Stimulated activated CD4-positive, alpha-beta T cell treated with anti-CD3 and anti-CD28 coated beads, Interleukin-2, amount 100 ng/mL, for 4 hours (primary cell): Measurements from ENCODE around the gene HS1BP3.

ENCODE experiments used
- DNase-seq: peaks from one replicate; pipeline ENCODE4 v3.0.0-alpha.2; 2020; ENCODE audit warnings: low read depth

The HS1BP3 gene

DNA sequence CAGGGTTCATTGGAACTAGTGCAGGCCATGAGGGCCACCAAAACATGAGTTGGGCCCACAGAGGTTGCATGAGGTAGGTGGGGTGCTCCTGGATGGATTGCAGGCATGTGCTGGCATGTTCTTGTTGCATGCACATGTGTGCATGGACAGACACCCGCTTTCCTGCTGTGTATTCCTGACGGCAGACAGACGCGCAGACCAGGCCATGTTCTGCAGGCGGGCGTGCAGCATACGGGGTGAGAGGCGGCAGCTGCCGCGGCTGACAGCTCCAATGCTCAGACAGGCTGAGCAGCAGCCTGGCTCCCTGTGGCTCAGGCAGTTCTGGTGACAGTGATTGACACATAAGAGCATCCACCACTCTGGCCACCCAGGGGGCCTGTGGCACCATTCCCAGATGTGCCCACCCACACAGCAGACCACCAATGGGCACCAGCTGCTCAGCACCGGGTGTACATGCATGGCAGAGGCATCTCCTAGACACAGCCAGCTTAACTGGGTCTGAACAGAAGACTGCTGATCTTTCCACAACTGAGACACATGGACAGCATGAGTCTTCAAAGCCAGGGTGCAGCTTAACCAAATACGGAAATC lies 21.2 kb downstream of the HS1BP3 start:
- no peak for DNase-seq

DNA sequence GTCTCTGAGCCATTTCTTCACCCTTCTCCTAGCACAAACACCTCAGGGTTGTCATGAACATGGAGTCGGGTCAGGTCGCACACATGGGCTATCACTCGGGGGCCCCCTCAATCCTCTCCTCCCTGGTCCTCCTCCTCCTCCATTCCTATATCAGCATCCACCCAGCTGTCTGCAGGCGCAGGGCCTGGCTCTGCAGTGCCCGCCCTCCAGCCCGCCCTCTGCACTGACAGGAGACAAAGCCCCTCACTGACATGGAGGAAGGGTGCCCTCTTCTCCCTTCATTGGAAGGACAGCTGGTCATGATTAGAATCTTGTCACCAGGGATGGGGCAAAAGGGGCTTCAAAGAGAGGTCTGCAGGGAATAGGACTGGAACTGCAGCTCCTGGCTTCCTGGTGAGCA lies 21.7 kb downstream of the HS1BP3 start:
- no peak for DNase-seq

DNA sequence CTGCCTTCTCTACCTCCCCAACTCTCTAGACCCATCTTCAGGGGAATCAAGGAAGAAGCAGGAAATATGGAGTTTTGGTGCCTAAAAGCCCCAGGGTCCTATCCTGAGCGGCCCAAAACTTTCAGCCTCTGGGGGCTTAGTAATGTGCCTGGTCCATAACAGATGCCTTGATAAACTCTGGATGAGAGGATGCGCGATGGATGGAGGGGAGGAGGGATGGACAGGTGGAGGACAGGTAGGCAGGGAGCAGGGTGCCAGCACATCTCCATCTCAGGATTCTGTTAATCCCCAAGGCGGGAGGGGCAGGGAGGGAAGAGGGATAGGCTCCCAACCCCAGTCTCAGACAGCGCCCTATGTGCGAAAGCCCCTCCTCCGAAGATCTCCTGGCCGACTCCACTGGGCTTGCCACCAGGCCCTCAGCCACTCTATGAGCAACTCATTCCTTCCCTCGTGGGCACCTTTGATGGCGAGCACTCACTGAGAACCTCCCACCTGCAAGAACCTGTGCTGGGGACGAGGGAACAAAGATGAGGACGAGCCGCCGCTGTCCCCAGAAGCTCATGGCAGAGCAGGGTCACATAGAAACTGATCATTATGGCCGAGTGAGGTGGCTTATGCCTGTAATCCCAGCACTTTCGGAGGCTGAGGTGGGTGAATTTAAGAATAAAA lies 23.1 kb downstream of the HS1BP3 start:
- no peak for DNase-seq

DNA sequence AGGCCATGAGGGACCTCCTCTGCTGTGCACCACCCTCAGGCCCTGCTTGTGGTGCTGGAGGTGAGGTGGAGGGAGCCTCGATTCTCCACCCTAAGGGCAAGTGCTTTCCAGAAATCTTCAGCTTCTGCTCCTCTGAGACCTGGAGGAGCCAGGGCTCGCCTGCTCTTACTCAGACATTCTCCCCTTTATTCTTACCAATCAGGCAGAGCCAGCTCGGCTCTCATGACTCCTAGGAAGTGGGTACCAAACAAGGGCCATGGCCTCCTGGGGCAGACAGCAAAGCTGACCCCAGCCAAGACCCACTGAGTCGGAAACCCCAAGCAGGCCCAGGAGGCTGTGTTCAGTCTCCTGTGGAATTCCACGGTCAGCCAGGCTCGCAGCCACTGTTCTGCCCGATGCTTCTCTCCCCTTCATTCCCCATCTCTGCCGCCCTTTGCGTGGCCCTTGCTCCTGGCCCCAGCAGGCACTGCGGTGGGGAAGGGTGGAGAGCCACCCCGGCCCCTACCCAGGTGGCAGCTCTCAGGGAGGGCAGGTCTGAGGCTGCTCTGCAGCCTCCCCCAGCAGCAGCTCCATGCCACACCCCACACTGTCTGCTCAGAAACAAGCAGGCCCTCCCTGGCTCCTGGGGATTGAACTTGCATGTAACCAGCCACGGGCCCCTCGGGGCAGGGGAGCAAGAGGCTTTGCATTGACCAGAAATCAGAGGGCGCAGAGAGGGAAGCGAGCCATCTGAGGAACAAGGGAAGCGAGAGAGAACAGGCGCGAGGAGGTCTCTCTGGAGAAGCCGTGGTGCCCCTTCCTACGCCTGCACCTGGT lies 24.0 kb downstream of the HS1BP3 start:
- no peak for DNase-seq

DNA sequence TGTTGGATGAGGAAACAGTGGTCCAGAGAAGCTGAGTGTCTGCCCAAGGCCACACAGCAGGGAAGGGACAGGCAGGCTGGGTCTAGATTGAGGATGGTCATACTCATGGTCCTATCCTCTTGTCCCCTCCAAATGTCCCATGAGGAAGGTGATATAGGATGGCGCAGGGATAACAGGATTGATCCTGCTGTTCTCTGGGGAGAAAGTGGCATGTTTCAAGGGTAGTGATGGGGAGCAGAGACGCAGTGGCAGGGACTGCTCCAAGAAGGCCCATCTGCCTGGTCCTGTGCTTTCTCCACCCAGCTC lies 24.6 kb downstream of the HS1BP3 start:
- DNase-seq = no peak

GRCh38 chr2:20625491-20626391 lies 25.2 kb downstream of the HS1BP3 start:
- no peak for DNase-seq

- DNase-seq = no peak
These were observed 25.9 kb downstream of the HS1BP3 start for GRCh38 chr2:20624884-20625485.

GRCh38 chr2:20624156-20624883 lies 26.6 kb downstream of the HS1BP3 start:
- DNase-seq = no peak

GRCh38 chr2:20623741-20624155 lies 27.1 kb downstream of the HS1BP3 start:
- DNase-seq = no peak

GRCh38 chr2:20623241-20623640 lies 27.7 kb downstream of the HS1BP3 start:
- DNase-seq = no peak

DNA sequence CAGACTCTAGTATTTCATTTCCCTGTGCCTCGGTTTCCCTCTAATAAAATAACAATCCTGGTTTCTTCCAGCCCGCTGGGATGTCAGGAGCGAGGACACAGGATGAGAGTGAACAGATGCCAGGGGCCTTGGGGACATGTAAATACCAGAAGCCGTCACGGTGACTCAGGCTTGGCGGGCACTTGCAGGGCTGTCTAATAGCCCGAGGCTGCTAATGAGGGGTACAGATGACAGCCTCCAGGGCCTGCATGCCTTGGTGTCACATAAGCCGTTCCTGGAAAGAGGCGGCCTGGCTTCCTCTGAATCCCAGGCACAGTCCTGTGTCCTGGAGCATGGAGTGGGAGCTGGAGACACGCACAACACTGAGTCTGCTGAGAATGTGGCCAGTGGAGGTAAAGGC lies 28.2 kb downstream of the HS1BP3 start:
- DNase-seq = no peak

DNA sequence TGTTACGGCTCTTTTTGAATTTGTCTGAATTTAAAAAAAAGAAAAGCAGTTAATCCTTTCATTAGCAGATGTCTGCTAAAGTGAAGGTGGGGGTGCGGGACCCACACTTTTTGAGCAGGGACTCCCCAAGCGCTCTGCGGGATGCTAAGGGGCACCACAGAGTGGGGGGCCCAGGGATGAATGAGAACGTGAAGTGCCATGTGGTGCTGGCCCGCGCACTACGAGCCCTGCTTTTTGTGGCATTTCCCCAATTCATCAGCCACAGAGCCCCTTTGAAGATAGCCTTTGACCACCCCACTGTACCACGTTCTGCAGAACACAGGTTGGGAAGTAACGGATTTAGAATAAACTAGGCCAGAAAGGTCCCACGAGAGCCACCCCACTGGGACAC lies 28.6 kb downstream of the HS1BP3 start:
- DNase-seq = no peak

- no peak for DNase-seq
These were observed 29.3 kb downstream of the HS1BP3 start for GRCh38 chr2:20621366-20622295.

DNA sequence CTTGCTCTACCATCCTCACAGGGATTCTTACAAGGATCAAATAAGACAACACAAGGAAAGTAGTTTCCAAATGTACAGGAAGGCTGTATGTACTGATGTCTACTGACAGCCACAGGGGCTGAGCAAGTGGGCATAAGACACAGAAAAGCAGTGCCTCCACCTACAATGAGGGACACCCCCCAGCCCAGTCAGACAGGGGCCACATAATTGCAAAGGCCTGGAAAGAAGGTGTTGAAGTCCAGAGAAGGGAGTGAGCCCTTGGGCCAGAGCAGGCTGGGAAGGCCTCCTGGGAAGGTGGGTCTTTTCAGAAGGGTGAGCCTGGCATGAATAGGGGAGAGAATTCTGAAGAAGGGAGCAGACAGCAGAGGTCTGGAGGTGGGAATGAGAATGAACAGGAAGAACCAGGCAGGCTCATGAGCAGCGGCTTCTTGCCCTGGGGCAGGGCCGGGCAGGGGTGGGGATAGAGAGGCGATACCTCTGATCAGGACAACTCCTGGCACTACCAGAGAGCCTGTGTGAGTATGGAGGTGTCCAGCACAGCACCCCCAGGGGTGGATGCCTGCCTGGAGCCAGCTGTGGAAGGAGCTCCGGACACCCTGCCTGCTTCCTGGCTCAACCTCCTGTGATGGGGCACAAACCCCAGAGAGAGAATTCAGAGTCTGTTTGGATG lies 30.1 kb downstream of the HS1BP3 start:
- DNase-seq = no peak

DNA sequence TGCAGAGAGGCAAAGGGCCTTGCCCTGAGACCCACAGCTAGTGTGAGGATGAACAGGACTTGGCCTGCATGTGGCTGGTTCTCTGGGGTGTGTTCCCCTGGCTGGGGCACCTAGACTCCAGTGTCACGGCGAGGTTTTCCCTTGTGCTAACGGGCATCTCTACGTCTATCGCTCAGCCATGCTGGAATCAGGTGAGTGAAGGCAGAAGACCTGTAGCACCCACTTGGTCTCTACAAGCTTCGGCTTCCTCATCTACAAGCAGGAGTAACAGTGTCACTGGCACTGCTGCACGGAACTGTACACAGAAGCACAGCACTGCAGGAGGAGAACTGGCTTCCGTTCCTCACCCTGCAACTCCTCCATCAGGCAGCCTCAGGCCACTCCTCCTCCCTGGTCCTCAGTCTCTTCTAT lies 30.6 kb downstream of the HS1BP3 start:
- DNase-seq = no peak

GRCh38 chr2:20619624-20620024 lies 31.3 kb downstream of the HS1BP3 start:
- DNase-seq = no peak

- no peak for DNase-seq
These were observed 31.9 kb downstream of the HS1BP3 start for GRCh38 chr2:20618886-20619521.

DNA sequence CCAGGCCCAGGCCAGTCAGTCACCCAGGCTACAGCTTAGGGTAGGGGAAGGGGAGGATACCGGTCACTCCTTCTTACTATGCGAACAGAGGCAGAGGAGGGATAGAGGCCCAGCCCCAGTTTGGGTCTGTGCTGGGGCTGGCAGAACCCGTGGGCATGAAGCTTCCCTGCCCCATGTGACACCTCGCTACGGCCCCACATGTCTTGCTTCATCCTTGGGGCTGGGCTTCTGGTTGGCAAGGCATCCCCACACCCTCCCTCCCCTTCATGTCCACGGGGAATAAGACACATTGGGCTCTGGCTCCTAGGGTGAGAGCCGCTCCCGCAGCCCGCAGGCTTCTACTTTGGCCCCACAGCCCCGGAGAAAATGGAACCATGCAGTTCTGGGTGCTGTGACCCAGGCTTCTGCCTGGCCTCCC lies 32.4 kb downstream of the HS1BP3 start:
- no peak for DNase-seq

DNA sequence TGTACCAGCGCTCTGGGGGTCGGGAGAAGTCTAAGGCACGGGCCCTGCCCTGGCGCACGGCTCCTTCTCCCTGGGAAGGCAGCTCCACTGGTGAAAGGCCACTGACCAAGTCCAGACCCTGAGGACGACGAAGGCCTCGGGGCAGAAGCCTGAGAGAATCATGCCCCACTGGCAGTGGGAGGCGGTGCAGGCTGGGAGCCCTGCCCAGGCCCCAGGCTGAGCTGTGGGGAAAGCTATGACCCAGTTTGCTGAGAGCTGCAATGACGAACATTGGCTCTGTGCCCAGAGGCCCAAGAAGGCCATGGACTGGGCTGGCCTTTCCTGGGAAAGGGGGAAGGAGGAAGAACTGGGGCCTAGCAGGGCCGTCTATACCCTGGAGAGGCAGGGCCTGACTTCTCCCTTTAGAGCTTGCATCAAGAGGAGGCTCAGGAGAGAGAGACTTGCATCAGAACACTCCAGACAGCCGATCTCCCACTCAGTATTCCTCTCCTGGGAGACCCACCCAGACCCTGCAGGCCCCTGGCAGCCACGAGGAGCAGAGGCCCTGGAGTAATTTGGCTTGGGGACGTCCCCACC lies 32.9 kb downstream of the HS1BP3 start:
- no peak for DNase-seq
